K562 (cell line): ENCODE measurements around the gene TXK. TPM values are rescaled to one million over a fixed set of nuclear protein-coding genes. Genes with fewer than 3 reads are reported as not detected.

Source experiments
- ATAC-seq: fragments of 200-7000 bp; cut with Tn5 transposase; 3 replicates; pipeline ENCODE4 v1.9.1; 2020; ENCODE audit warnings: moderate library complexity
- BruUV-seq: library from RNA; stranded (reverse); fragments of 400-500 nt; replicated peaks from 2 replicates; lab custom pipeline; 2021; lab: Mats Ljungman, UMichigan
- CTCF ChIA-PET: fragments of 300-600 bp; formaldehyde crosslinking; extraction: SDS; loops from one replicate; lab custom pipeline; 2021; ENCODE audit warnings: low intra/inter-chr PET ratio; lab: Yijun Ruan, JAX
- POLR2A ChIA-PET: fragments of 300-600, 350-650 bp; sonication (Branson Sonifier 250); formaldehyde crosslinking; extraction: SDS; loops from one replicate; lab custom pipeline; 2021; ENCODE audit warnings: antibody characterized with exemption, inconsistent platforms; lab: Yijun Ruan, JAX
- DNase-seq, 4 experiments: peaks; one replicate each; pipeline versions ENCODE4 v3.0.0 to v3.0.0-alpha.2; 2011 to 2018; ENCODE audit warnings: low spot score in 3 of 4, mixed read lengths in 3 of 4; ENCODE audit errors: extremely low read depth in 1 of 4
- FAIRE-seq: peaks from 2 replicates; lab custom pipeline; 2011; peaks lifted over from hg19 to GRCh38; lab: Jason Lieb, UNC
- H2AFZ ChIP-seq: 2 replicates; pipeline ENCODE4 v1.6.0; 2011; ENCODE audit warnings: low read depth, low read length, control low read depth, inconsistent platforms
- H3K27ac ChIP-seq: fragments of 200-600 bp; 3 replicates; pipeline ENCODE4 v1.8.0; 2011; ENCODE audit warnings: low read depth, mild to moderate bottlenecking, control low read depth, inconsistent platforms, low read length, moderate library complexity, mixed read lengths; ENCODE audit errors: extremely low read depth
- H3K27me3 ChIP-seq, 2 experiments: fragments of 300-600 bp in 1 of 2; 2 replicates in 1 of 2; 3 replicates in 1 of 2; pipeline versions ENCODE4 v1.6.0 to v1.8.0; 2011; ENCODE audit warnings: inconsistent platforms in 2 of 2, low read length in 2 of 2, mild to moderate bottlenecking in 1 of 2, mixed read lengths in 1 of 2, moderate library complexity in 1 of 2; ENCODE audit not compliant: control insufficient read depth in 2 of 2, insufficient read depth in 2 of 2
- H3K36me3 ChIP-seq: fragments of 300-600 bp; 3 replicates; pipeline ENCODE4 v1.8.0; 2011; ENCODE audit warnings: mild to moderate bottlenecking, low read length, inconsistent platforms; ENCODE audit not compliant: control insufficient read depth, insufficient read depth
- H3K4me1 ChIP-seq, 2 experiments: fragments of 200-600 bp in 1 of 2; replicated peaks in 1 of 2; 2 replicates in 1 of 2; 3 replicates in 1 of 2; pipeline versions ENCODE4 v1.5.1 to v1.8.0; 2011; ENCODE audit warnings: inconsistent platforms in 2 of 2, low read length in 2 of 2, mild to moderate bottlenecking in 1 of 2, mixed read lengths in 1 of 2, moderate library complexity in 1 of 2; ENCODE audit not compliant: control insufficient read depth in 2 of 2, insufficient read depth in 2 of 2
- H3K4me2 ChIP-seq: 2 replicates; pipeline ENCODE4 v1.6.1; 2011; ENCODE audit warnings: low read length, control low read depth, inconsistent platforms, mixed read lengths; ENCODE audit not compliant: insufficient read depth
- H3K4me3 ChIP-seq: fragments of 200-600 bp; sonication (generic), shearing (Covaris generic); 2 replicates; pipeline ENCODE4 v1.5.1; 2016; ENCODE audit warnings: control low read depth, inconsistent platforms
- H3K79me2 ChIP-seq: fragments of 200-600 bp; 3 replicates; pipeline ENCODE4 v1.8.0; 2011; ENCODE audit warnings: low read length, inconsistent platforms; ENCODE audit not compliant: control insufficient read depth, insufficient read depth
- H3K9ac ChIP-seq, 2 experiments: 2 replicates each; pipeline versions ENCODE4 v1.6.0 to v1.6.1; 2011; ENCODE audit warnings: low read depth in 2 of 2, low read length in 2 of 2, control low read depth in 1 of 2, inconsistent platforms in 1 of 2, mild to moderate bottlenecking in 1 of 2, mixed read lengths in 1 of 2; ENCODE audit not compliant: insufficient read depth in 1 of 2
- H3K9me1 ChIP-seq: one replicate; pipeline ENCODE4 v1.6.0; 2011; ENCODE audit warnings: inconsistent platforms, mild to moderate bottlenecking, low read length, moderate library complexity; ENCODE audit not compliant: control insufficient read depth, insufficient read depth
- H3K9me3 ChIP-seq: replicated peaks from 2 replicates; pipeline ENCODE4 v1.5.1; 2011; ENCODE audit warnings: low read depth, low read length, inconsistent platforms; ENCODE audit not compliant: control insufficient read depth, insufficient read depth
- H4K20me1 ChIP-seq: replicated peaks from 2 replicates; pipeline ENCODE4 v1.6.1; 2011; ENCODE audit warnings: low read length, inconsistent platforms, mixed read lengths; ENCODE audit not compliant: control insufficient read depth, insufficient read depth
- NR2F6 ChIP-seq: fragments of 450-650 bp; formaldehyde crosslinking; IDR thresholded peaks from 2 replicates; pipeline ENCODE4 v1.4.0; 2020; ENCODE audit warnings: mild to moderate bottlenecking
- RFX1 ChIP-seq: fragments of 450-650 bp; IDR thresholded peaks from 2 replicates; pipeline ENCODE4 v1.6.1; 2016; ENCODE audit warnings: mild to moderate bottlenecking, moderate library complexity
- WGBS: fragments of 100-300 bp; shearing (Covaris generic); methylation state at CpG from one replicate; pipeline ENCODE4 v1.1.6; 2016; ENCODE audit warnings: low coverage, mixed read lengths; ENCODE audit not compliant: insufficient coverage; ENCODE audit errors: missing lambda C conversion rate; 5-methylcytosine and 5-hydroxymethylcytosine counted together
- in situ Hi-C: fragments of 300-500 bp; cut with MboI; formaldehyde crosslinking; loops from 4 replicates; pipeline ENCODE4 v1.15.0; 2018; ENCODE audit warnings: inconsistent platforms, mixed read lengths
- intact Hi-C: fragments of 100-400 bp; cut with micrococcal nuclease; formaldehyde crosslinking; loops from 2 replicates; pipeline ENCODE4 v1.14.2; 2022
- polyA plus RNA-seq, 8 experiments: library from polyadenylated mRNA; depleted of rRNA in 4 of 8; stranded (reverse) in 5 of 8; unstranded in 3 of 8; fragments of >200 nt; fragmentation: Nextera tagmentation in 2 of 8; fragmentation: Illumina TruSeq in 1 of 8; extraction: Ambion mirVana in 2 of 8; extraction: Trizol in 1 of 8; gene quantifications; 2 replicates each; pipeline versions ENCODE4 v1.2.1 to v1.2.3, GENCODE V29; 2011 to 2014; ENCODE audit warnings: inconsistent platforms in 1 of 8, missing spikeins in 1 of 8
- total RNA-seq, 7 experiments: library from RNA; depleted of rRNA in 6 of 7; stranded (reverse); fragments of >200 nt in 6 of 7; fragmentation: Illumina TruSeq in 2 of 7; extraction: Trizol in 2 of 7; gene quantifications; 2 replicates each; pipeline versions ENCODE4 v1.2.1 to v1.2.3, GENCODE V29; 2011 to 2021; ENCODE audit warnings: low replicate concordance in 1 of 7
- TF ChIP-seq, protein P1 (sequence below): sonication (generic); formaldehyde crosslinking; IDR thresholded peaks from 2 replicates; pipeline ENCODE4 v1.8.0; 2023; ENCODE audit warnings: mild to moderate bottlenecking, missing genetic modification reagents

TXK gene
- total and polyA plus RNA-seq, 9 of the 15 experiments (the other 6 are each of a cell fraction or from before 2014, with no cell fraction given), result 0.24 to 1.1 (median 0.45) TPM; not detected in 1

DNA sequence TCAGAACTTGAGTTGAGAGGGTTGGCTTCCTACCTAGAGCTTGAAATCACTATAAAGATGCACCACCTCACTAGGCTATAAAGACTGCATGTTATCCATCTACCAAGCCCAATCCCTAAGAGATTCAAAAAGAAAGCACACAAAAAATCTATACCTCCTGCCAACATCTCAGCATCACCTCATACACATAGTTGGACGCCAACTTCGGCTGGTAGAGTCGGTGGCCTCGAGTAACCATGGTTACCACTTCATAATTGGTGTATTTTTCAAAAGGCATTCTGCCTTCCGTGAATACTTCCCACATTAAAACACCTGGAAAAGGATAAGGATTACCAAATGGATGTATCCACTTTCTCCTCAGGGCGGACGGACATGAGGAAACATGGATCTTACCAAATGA lies 4.5 kb upstream of the TXK start:
- TF ChIP-seq, protein P1, sequence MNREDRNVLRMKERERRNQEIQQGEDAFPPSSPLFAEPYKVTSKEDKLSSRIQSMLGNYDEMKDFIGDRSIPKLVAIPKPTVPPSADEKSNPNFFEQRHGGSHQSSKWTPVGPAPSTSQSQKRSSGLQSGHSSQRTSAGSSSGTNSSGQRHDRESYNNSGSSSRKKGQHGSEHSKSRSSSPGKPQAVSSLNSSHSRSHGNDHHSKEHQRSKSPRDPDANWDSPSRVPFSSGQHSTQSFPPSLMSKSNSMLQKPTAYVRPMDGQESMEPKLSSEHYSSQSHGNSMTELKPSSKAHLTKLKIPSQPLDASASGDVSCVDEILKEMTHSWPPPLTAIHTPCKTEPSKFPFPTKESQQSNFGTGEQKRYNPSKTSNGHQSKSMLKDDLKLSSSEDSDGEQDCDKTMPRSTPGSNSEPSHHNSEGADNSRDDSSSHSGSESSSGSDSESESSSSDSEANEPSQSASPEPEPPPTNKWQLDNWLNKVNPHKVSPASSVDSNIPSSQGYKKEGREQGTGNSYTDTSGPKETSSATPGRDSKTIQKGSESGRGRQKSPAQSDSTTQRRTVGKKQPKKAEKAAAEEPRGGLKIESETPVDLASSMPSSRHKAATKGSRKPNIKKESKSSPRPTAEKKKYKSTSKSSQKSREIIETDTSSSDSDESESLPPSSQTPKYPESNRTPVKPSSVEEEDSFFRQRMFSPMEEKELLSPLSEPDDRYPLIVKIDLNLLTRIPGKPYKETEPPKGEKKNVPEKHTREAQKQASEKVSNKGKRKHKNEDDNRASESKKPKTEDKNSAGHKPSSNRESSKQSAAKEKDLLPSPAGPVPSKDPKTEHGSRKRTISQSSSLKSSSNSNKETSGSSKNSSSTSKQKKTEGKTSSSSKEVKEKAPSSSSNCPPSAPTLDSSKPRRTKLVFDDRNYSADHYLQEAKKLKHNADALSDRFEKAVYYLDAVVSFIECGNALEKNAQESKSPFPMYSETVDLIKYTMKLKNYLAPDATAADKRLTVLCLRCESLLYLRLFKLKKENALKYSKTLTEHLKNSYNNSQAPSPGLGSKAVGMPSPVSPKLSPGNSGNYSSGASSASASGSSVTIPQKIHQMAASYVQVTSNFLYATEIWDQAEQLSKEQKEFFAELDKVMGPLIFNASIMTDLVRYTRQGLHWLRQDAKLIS, result no peak
- TF ChIP-seq NR2F6 (no peak), RFX1 (peak; percentile 77)
- Histone ChIP-seq H2AFZ (no peak overlapping the region), H3K4me1 (no peaks in the 10 kb centered on the region), H3K9me1 (no peaks in the 10 kb centered on the region), H3K9ac (no peak overlapping the region), H4K20me1 (no peaks in the 10 kb centered on the region), H3K4me2 (no peak overlapping the region), H3K36me3 (peaks cover 58% of the 10 kb centered on the region), H3K9me3 (no peaks in the 10 kb centered on the region), H3K79me2 (no peaks in the 10 kb centered on the region), H3K27me3 (no peaks in the 10 kb centered on the region), H3K27ac (no peak overlapping the region), H3K4me3 (no peak overlapping the region)
- POLR2A ChIA-PET, result interaction anchor here (0.6 kb wide), 1 partner anchor 9 kb away, joined by 5 read pairs; no protein-coding TSS in a partner anchor
- in situ Hi-C loops, result no loop called here
- intact Hi-C loops, result no loop called here
- WGBS, result 94% methylated on average over 7 of the region's 7 CpGs
- no TSS peak for BruUV-seq
- FAIRE-seq, result no peak
- DNase-seq, result no peak
- ATAC-seq, result no peak
- CTCF ChIA-PET, result interaction anchor here (0.6 kb wide), 2 partner anchors 44 to 152 kb away, joined by 3 read pairs; no protein-coding TSS in a partner anchor
